Natural killer cell (primary cell): ENCODE measurements around the gene IFT122. TPM values are rescaled to one million over a fixed set of nuclear protein-coding genes. Genes with fewer than 3 reads are reported as not detected.
A peak's percentile ranks its signal among the peaks of the same experiment; 100 is the strongest.

Experiments
- ATAC-seq, 3 donors: fragments of 150-1000 bp in 2 of 3; fragments of 200-7000 bp in 1 of 3; cut with Tn5 transposase; 1 replicate in 1 of 3; 2 replicates in 2 of 3; pipeline ENCODE4 v1.10.0; 2021; ENCODE audit warnings: mild to moderate bottlenecking in 2 of 3, moderate library complexity in 2 of 3
- DNase-seq, 2 donors: peaks; one replicate each; pipeline versions ENCODE4 v3.0.0 to v3.0.0-alpha.2; 2013 to 2021; ENCODE audit warnings: mixed read lengths in 1 of 2
- H3K27ac ChIP-seq: one replicate; pipeline ENCODE4 v1.5.1; 2013; ENCODE audit warnings: mild to moderate bottlenecking, low read length
- H3K27me3 ChIP-seq: one replicate; pipeline ENCODE4 v1.6.1; 2013; ENCODE audit warnings: low read length; ENCODE audit not compliant: control insufficient read depth, insufficient read depth
- H3K36me3 ChIP-seq: one replicate; pipeline ENCODE4 v1.6.1; 2013; ENCODE audit warnings: low read length; ENCODE audit not compliant: control insufficient read depth, insufficient read depth
- H3K4me1 ChIP-seq: one replicate; pipeline ENCODE4 v1.6.1; 2013; ENCODE audit warnings: low read length; ENCODE audit not compliant: control insufficient read depth, insufficient read depth
- H3K4me3 ChIP-seq: one replicate; pipeline ENCODE4 v1.5.1; 2013; ENCODE audit warnings: low read length
- H3K9me3 ChIP-seq: one replicate; pipeline ENCODE4 v1.6.1; 2013; ENCODE audit warnings: low read length; ENCODE audit not compliant: control insufficient read depth, insufficient read depth
- H3K27ac Mint-ChIP-seq, 2 donors: one replicate each; pipeline ENCODE4 v1.8.0; 2022; ENCODE audit warnings: mild to moderate bottlenecking in 2 of 2, mixed read lengths in 2 of 2, moderate library complexity in 1 of 2
- H3K27me3 Mint-ChIP-seq, 2 donors: one replicate each; pipeline ENCODE4 v1.8.0; 2022; ENCODE audit warnings: low read depth in 2 of 2, mixed read lengths in 2 of 2
- H3K36me3 Mint-ChIP-seq: one replicate; pipeline ENCODE4 v1.8.0; 2022; ENCODE audit warnings: mixed read lengths
- H3K4me1 Mint-ChIP-seq, 2 donors: one replicate each; pipeline ENCODE4 v1.8.0; 2022; ENCODE audit warnings: mixed read lengths in 2 of 2
- H3K4me3 Mint-ChIP-seq: one replicate; pipeline ENCODE4 v1.8.0; 2022; ENCODE audit warnings: mild to moderate bottlenecking, moderate library complexity, mixed read lengths
- H3K9me3 Mint-ChIP-seq, 2 donors: one replicate each; pipeline ENCODE4 v1.8.0; 2022; ENCODE audit warnings: mixed read lengths in 2 of 2
- CTCF ChIP-seq: fragments of 200-600 bp; IDR thresholded peaks from one replicate; pipeline ENCODE4 v1.8.0; 2022; ENCODE audit warnings: antibody characterized with exemption
- WGBS: methylation state at CpG from one replicate; pipeline ENCODE4 v1.1.7; 2013; ENCODE audit warnings: missing lambda C conversion rate; ENCODE audit not compliant: insufficient coverage; 5-methylcytosine and 5-hydroxymethylcytosine counted together
- intact Hi-C: fragments of 100-400 bp; cut with micrococcal nuclease; formaldehyde crosslinking; loops from one replicate; pipeline ENCODE4 v1.14.2; 2022
- total RNA-seq, 4 donors: library from RNA; stranded (reverse); fragments of 120-200 nt in 1 of 4; gene quantifications; one replicate each; pipeline versions ENCODE4 v1.2.3 to v1.2.4, GENCODE V29; 2013 to 2022

IFT122 gene
- total RNA-seq, 3 donors from 2014 or later (not counting 1 experiment from before 2014, with no cell fraction given) = 20.7 to 26.6 (median 23.9) TPM

DNA sequence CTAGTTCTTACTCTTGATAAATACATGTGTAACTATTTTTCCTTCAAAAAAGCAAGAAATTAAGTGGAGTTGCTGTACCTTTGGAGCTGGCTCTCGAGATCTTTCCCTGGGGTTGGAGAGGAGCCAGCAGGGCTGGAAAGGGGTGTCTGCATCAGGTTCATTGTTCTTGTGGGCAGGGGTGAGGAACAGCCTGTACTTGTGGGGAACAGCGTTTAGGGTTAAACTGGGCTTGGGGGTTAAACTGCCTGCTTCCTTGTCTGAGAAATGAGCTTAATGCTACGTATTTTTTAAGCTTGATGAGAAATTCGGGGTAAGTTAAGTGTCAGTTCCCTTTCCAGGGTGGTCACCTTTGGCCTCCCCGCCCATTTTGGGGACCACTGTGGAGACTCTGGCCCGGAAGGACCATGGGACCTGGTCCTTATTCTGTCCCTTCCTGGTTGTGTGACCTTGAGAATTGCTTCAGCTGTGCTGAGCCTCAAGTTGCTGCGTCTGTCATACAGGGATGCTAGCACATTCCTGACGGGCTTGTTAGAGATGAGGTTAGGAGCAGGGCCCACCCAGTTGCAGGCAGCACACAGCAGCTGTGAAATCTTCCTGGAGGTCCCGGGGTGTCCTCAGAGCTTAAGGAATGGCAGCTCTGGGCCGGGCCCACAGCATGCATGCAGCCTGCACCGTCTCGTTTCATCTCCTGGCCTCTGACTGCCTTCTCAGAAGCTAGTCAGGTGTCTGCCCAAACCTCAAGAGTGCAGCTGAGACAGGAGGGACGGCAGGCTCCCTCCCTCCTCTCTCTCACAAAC lies 114.5 kb downstream of the IFT122 start:
- ATAC-seq = no peak
- intact Hi-C loops = no loop called here
- Mint-ChIP-seq H3K4me3 (peak overlapping the region; percentile 47), H3K4me1 (peaks cover 38 to 56% of the 10 kb centered on the region in 2 donors), H3K27me3 (peaks cover 5 to 7% of the 10 kb centered on the region in 2 donors), H3K36me3 (no peaks in the 10 kb centered on the region), H3K9me3 (no peaks in the 10 kb centered on the region), H3K27ac (peak overlapping the region in 1 of 2 donors; percentile 33)
- Histone ChIP-seq H3K27me3 (no peaks in the 10 kb centered on the region), H3K4me3 (no peak overlapping the region), H3K9me3 (no peaks in the 10 kb centered on the region), H3K27ac (no peak overlapping the region), H3K36me3 (peaks cover 13% of the 10 kb centered on the region), H3K4me1 (peaks cover 62% of the 10 kb centered on the region)
- no peak for DNase-seq
- TF ChIP-seq CTCF = no peak
- 70% methylated on average over 13 of the region's 13 CpGs for WGBS

DNA sequence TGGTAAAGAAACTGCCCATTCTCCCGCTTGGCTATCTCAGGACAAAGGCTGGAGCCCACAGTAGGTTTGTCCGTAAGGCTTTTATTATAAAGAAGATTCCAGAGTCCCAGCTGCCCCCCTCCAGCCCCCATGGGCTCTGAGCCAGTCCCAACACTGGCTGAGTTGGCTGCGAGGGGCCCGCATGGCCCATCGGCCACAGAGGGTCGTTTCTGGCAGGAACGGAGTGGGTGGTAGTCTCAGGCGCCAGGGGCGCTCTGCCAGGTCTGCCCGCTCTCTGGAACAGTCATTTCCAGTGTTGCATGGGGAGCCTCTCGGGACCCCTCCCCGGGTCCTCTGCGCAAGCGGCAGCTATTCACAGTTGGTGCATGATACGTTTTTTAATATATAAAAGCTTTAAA lies 115.1 kb downstream of the IFT122 start:
- WGBS = 79% methylated on average over 15 of the region's 15 CpGs
- H3K4me3 Mint-ChIP-seq = no peak overlapping the region
- TF ChIP-seq CTCF = no peak
- ATAC-seq = no peak
- H3K9me3 Mint-ChIP-seq = no peaks in the 10 kb centered on the region
- peaks cover 68% of the 10 kb centered on the region for H3K4me1 ChIP-seq
- no peaks in the 10 kb centered on the region for H3K36me3 Mint-ChIP-seq
- H3K9me3 ChIP-seq = no peaks in the 10 kb centered on the region
- peaks cover 38 to 53% of the 10 kb centered on the region in 2 donors for H3K4me1 Mint-ChIP-seq
- DNase-seq = no peak
- H3K27me3 ChIP-seq = no peaks in the 10 kb centered on the region
- no peak overlapping the region for H3K4me3 ChIP-seq
- H3K27ac ChIP-seq = no peak overlapping the region
- peaks cover 13% of the 10 kb centered on the region for H3K36me3 ChIP-seq
- intact Hi-C loops = no loop called here
- H3K27ac Mint-ChIP-seq = no peak overlapping the region
- peaks cover 5 to 7% of the 10 kb centered on the region in 2 donors for H3K27me3 Mint-ChIP-seq

DNA sequence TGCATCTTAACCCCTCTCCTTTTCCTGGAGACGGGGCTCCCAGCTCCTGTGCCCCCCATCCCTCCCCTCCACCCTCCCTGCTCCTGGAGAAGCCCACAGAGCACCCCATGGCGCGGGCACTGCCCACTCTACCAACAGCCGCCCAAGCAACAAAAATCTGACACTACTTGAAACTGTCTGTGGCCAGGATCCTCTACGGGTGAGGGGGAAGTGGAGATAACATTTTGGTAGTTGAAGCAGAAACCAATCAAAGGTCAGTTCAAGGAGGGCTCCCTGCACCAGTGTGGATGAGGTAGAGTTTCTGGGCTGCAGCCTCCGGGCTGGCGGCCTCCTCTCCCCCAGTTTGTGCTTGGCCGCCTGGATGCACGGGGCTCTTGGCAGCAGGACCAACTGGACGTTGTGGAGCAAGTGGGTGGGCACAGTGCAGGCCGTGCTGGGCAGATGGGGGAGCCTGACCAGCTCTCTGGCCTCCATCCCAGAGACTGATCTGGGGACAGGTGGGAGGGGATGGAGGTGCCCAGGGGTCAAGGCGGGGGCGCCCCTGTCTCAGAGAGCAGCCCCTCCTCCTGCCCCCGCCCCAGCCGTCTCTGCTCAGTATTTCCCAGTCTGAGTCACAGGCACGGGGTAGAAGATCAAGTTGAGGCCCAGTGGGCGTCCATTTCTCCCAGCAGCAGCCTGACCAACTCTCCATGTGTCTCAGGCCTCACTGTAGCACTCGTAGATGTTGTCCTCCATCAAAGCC lies 115.8 kb downstream of the IFT122 start:
- Histone ChIP-seq H3K27ac (no peak overlapping the region), H3K9me3 (no peaks in the 10 kb centered on the region), H3K36me3 (peaks cover 13% of the 10 kb centered on the region), H3K4me1 (peaks cover 72% of the 10 kb centered on the region), H3K27me3 (no peaks in the 10 kb centered on the region), H3K4me3 (no peak overlapping the region)
- Mint-ChIP-seq H3K27me3 (peaks cover 7 to 8% of the 10 kb centered on the region in 2 donors), H3K36me3 (no peaks in the 10 kb centered on the region), H3K4me1 (peaks cover 42 to 57% of the 10 kb centered on the region in 2 donors), H3K4me3 (no peak overlapping the region), H3K9me3 (no peaks in the 10 kb centered on the region), H3K27ac (no peak overlapping the region)
- intact Hi-C loops = no loop called here
- DNase-seq (no peak), ATAC-seq (no peak)
- no peak for TF ChIP-seq CTCF
- WGBS = 82% methylated on average over 17 of the region's 18 CpGs
